Vein endothelial cell (primary cell): ENCODE measurements around the gene MRE11. TPM values are rescaled to one million over a fixed set of nuclear protein-coding genes. Genes with fewer than 3 reads are reported as not detected.

ENCODE experiments used
- small RNA-seq: library from RNA; depleted of rRNA; stranded (forward); fragments of <200 nt; gene quantifications from one replicate; pipeline ENCODE3, GENCODE V24; 2012
- total RNA-seq: library from RNA; depleted of rRNA; stranded (reverse); fragments of >200 nt; gene quantifications from 2 replicates; pipeline ENCODE4 v1.2.3, GENCODE V29; 2012

Gene MRE11
- total RNA-seq: 14.7 and 17.7 TPM in 2 replicates

DNA sequence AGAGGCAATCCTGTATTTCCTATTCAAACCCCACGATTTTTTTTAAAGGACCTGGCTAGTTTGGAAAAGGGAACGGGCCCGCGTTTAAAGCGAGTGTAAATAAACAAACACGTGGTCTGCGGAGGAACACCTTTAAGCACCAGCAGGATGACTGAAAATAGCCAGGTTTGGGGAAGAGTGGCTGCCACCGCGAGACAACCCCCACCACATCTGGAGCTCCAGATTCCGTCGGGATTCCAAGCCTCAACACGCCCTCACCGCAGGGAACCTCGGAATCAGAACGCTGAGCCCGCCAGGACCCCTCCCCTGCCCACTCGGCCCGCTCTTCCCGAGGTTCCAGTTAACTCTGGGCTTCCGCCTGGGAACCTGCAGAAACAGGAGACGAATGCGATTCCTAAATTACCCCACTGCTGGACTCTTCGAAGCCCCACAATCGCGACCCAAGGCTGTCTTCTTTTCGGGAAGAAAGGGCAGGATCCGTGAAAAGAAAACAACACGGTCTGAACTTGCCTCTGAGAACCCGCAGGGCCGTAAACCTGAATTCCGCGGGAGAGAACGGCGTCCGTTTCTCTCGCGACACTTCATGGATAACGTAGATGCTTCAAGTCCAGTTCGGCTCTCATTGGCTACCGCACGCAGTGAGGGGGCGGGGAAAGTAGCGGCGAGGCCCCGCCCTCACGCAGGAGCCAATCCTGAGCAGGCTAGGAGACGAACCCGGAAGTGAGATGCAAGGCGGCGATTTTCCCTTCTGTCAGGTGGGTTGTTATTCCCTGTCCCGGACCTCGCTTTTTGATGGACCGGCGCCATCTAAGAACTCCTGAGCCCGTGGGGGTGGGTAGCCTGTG is at the start of gene MRE11, which contains the start of gene ANKRD49:
Gene MRE11 (minus strand): TSS at position 564 of the 845 bp plus-strand sequence. CDS start 1,043 bp downstream, outside the sequence.
Gene ANKRD49 (plus strand): TSS at position 704 of the 845 bp plus-strand sequence. CDS start 2,710 bp downstream, outside the sequence.

DNA sequence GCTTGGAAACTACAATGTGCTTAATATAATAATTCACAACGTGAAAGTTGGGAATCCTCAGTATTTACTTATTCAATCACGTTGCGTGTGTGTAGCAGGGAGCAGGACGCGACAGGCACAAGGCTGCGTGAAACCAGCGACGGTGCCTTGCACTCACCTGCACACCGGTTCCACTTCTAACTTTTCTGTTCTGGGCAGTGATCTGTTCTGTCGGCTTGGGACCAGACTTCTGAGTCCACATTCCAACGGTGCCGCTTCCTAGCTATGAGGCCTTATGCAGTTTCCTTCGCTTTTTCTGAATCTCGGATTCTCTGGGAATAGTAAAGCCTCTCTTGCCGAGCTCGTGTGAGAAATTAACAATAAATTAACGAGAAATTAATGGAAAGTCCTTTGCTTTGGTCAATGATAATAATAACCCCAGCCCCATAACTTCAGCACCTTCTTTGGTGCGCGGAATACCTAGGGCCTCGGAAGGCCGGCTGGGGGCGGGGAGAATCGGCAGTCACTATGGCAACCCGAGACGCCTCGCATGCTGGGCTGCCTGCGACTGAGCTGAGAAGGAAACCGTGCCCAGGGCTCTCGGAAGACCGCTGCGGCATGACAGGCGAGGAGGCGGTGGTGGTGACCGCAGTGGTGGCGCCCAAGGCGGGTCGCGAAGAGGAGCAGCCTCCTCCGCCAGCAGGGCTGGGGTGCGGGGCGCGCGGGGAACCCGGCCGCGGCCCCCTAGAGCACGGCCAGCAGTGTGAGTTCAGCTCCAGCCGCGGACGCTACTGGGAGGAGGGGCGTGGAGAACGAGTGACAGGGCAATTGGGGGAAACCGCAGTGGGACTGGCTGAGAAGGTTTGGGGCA is 18.5 kb upstream of the MRE11 start, which contains the start of gene C11orf97:
Gene C11orf97 (plus strand): TSS at position 530 of the 850 bp plus-strand sequence. CDS start 68 bp downstream, at position 598.

DNA sequence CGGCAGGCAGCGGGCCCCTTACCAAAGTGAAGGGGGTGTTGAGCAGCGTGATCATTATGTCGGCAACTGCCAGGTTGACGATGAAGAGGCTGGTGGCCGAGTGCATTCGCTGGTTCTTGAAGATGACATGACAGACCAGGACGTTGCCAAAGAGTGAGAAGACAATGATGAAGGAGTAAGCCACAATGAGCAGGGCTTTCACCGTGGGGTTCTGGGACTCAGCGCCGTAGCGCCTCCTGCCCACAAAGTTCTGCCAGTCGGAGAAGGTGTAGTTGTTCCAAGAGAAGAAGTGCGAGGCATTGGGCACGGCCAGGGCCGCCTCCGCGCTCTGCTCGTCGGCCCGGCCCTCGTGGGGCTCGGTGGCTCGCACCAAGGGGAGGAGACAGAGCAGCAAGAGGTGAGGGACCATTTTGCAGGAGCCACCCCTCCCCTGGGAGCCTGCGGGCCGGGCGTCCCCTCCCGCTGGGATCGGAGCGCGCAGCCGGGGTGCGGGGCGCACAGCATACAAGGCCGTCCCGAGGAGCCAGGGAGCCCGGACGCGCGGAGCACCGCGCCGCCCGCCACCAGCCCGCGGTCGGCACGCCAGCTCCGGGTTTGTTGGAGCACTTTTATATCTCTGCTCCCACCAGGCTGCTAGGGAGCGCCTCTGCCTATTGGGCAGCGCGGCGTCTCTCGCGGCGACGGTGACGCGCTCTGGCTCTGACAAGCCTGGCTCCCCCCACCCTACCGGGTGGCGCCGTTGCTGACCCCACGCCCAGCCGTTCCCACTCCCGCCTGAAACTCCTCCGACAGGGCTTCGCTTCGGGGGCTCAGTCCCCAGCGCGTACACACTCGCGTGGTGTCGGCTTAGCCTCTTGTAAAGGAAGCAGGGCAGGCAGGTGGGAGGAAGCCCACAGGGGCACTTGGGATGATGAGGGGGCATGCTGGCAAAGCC is 92.5 kb downstream of the MRE11 start, which contains the start of gene GPR83:
Gene GPR83 (minus strand): TSS at position 581 of the 934 bp plus-strand sequence. CDS start 172 bp downstream, at position 409.

Small RNA genes lying within 50 kb of the gene (small RNA-seq; reads per million reads assigned to genes)
- gene MIR548L: 2.6 reads per million, percentile 85 among the genes with 10 or more reads in this experiment

Other genes starting within 250 kb of the MRE11 start
- not detected in 2 replicates for gene IZUMO1R, start 189.3 kb downstream of the MRE11 start, total RNA-seq
- gene GPR83, start 92.4 kb downstream of the MRE11 start, total RNA-seq: not detected in 2 replicates
- gene ANKRD49, start 140 bp upstream of the MRE11 start, total RNA-seq: 10.5 and 10.8 TPM in 2 replicates
- gene C11orf97, start 18.6 kb upstream of the MRE11 start, total RNA-seq: not detected in 2 replicates
- gene FUT4, start 50.1 kb upstream of the MRE11 start, total RNA-seq: 7.5 and 7.9 TPM in 2 replicates
- gene PIWIL4, start 73.5 kb upstream of the MRE11 start, total RNA-seq: 0.57 and 0.65 TPM in 2 replicates